ENCODE results near the gene ETFA. TPM values are rescaled to one million over a fixed set of nuclear protein-coding genes. Genes with fewer than 3 reads are reported as not detected.

ETFA gene
- polyA plus RNA-seq, 2 of the 4 experiments (the other 2 are of a cell fraction): 243 to 412 TPM

DNA sequence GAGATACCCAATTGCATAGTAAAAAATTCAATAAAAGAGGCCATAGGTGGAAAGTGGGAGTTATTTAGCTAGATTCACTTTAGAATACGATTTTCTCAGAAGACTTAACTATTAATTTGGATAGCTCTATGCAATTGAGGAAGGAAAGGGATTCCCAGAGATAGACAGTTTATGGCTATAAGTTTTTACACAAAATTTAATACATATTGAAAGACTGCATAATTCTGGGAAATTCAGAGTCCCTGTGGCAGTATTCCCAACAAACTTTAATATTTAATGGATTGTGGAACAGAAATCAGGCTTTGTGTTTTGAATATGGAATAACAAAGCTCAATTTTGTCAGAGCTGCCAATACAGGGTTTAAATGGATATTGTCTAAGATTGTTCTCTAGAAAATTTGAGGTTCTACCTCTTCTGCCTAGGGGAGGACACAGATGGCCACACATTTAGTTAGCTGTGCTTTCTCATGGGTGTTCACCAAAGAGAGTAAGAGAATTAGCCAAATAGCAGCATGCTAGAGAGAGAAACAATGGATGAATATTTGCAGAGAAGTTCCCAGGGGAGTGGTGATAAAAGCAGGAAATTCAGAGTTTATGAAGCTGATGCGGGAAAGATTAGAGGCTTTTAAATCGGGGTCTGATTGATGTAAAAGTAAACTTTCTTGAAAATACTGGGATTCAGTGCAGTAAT, 33.8 kb upstream of the ETFA start:
- Histone ChIP-seq H3K27ac (no peak overlapping the region), H3K4me1 (peaks cover 9% of the 10 kb centered on the region; the same call in 2 of the 3 replicates), H3K4me2 (no peak overlapping the region), H3K4me3 (no peak overlapping the region), H3K9me3 (no peaks in the 10 kb centered on the region)
- TF ChIP-seq CHD2 (IDR thresholded peaks at IDR 0.05; ENCODE audit: low read length, partially characterized antibody) (no peak), CEBPB (IDR thresholded peaks at IDR 0.05) (no peak), HEYL (CRISPR knock-in tag; IDR thresholded peaks at IDR 0.05) (no peak), MYC (IDR thresholded peaks at IDR 0.05; ENCODE audit: borderline replicate concordance, low read length) (no peak), REST (IDR thresholded peaks at IDR 0.05) (no peak), E2F6 (IDR thresholded peaks at IDR 0.05; ENCODE audit: borderline replicate concordance, low read depth) (no peak), TP53 (CRISPR knock-in tag; IDR thresholded peaks at IDR 0.05) (no peak), MAZ (IDR thresholded peaks at IDR 0.05; ENCODE audit: borderline replicate concordance, low read depth, low read length) (no peak), ZFP36 (IDR thresholded peaks at IDR 0.05; ENCODE audit: borderline replicate concordance, partially characterized antibody) (no peak), NFE2L2 (conservative IDR thresholded peaks at IDR 0.05; ENCODE audit: low read length) (no peak), FOXS1 (CRISPR knock-in tag; IDR thresholded peaks at IDR 0.05) (no peak), POLR2A (IDR thresholded peaks at IDR 0.05; ENCODE audit: low read length) (no peak), RNF2 (IDR thresholded peaks at IDR 0.05; ENCODE audit: borderline replicate concordance, low read depth) (no peak), JUNB (IDR thresholded peaks at IDR 0.05) (no peak), ATOH8 (CRISPR knock-in tag; IDR thresholded peaks at IDR 0.05; ENCODE audit: low read depth) (no peak), NR3C1 (IDR thresholded peaks at IDR 0.05) (no peak)
- TF ChIP-seq, protein P1, sequence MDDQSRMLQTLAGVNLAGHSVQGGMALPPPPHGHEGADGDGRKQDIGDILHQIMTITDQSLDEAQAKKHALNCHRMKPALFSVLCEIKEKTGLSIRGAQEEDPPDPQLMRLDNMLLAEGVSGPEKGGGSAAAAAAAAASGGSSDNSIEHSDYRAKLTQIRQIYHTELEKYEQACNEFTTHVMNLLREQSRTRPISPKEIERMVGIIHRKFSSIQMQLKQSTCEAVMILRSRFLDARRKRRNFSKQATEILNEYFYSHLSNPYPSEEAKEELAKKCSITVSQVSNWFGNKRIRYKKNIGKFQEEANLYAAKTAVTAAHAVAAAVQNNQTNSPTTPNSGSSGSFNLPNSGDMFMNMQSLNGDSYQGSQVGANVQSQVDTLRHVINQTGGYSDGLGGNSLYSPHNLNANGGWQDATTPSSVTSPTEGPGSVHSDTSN (IDR thresholded peaks at IDR 0.05): no peak
- ChIA-PET CTCF (interaction anchor here (0.6 to 3.0 kb wide), 4 partner anchors 11 to 885 kb away, joined by 3 to 11 read pairs (median 8); no protein-coding TSS in a partner anchor), POLR2A (interaction anchor here (2.3 kb wide), 1 partner anchor 8 kb away, joined by 16 read pairs; the partner anchor contains the start of gene ISL2)
- FAIRE-seq (no peak), ATAC-seq (no peak), DNase-seq (ENCODE audit: low read depth in 1 of 2, low spot score in 1 of 2) (no peak)
- 79% methylated on average over 3 of the region's 3 CpGs for WGBS (ENCODE audit: missing lambda C conversion rate)

DNA sequence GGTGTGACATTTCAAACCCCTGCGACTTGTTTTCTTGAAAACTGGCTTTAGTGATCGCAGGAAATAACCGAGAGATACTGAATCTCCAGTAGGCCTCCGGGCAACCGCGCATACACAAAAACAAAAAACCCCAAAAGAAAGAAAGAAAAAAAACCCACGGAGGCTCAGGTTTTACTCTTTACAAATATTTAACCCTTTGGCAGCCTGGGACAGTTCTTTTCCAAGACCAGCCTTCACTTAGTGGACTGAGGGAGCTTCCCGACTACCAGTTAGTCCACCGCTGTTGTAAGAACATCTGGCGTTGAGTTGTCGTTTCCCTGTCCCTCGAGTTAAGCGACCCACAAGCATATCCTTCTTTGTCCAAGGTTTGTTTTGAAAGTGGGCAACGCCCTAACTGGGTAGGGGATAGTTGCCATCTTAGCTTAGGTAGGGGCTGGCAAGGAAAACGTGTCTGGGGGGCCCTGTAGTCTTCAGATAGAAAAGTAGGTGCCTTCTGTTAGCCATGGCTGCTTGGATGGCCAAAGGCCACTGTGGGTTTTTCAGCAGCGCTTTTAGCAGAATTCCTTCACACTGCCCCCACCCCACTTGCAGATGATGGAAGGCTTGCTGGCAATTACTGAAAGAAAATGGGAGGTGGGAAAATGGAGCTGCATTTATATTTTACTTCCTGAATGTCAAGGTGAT, 32.2 kb upstream of the ETFA start:
- DNase-seq (ENCODE audit: low read depth in 1 of 2, low spot score in 1 of 2) (no peak), ATAC-seq (no peak), FAIRE-seq (no peak)
- no peak overlapping the region for H3K4me3 ChIP-seq
- no peaks in the 10 kb centered on the region for H3K9me3 ChIP-seq
- 87% methylated on average over 16 of the region's 16 CpGs for WGBS (ENCODE audit: missing lambda C conversion rate)
- ChIA-PET CTCF (interaction anchor here (0.7 to 2.9 kb wide), 2 partner anchors 13 to 37 kb away, joined by 5 to 11 read pairs; no protein-coding TSS in a partner anchor), POLR2A (no interaction called here)
- H3K27ac ChIP-seq: no peak overlapping the region
- H3K4me1 ChIP-seq: peaks cover 2% of the 10 kb centered on the region; the same call in 1 of the 3 replicates
- H3K4me2 ChIP-seq: no peak overlapping the region
- TF ChIP-seq MAZ (IDR thresholded peaks at IDR 0.05; ENCODE audit: borderline replicate concordance, low read depth, low read length) (no peak), RARB (CRISPR knock-in tag; IDR thresholded peaks at IDR 0.05) (no peak), ZSCAN20 (CRISPR knock-in tag; IDR thresholded peaks at IDR 0.05) (no peak), HOXB5 (CRISPR knock-in tag; IDR thresholded peaks at IDR 0.05) (no peak), HEYL (CRISPR knock-in tag; IDR thresholded peaks at IDR 0.05) (no peak), FOSB (CRISPR knock-in tag; IDR thresholded peaks at IDR 0.05) (no peak), CBX2 (IDR thresholded peaks at IDR 0.05; ENCODE audit: borderline replicate concordance, low read depth) (no peak), POLR2AphosphoS2 (conservative IDR thresholded peaks at IDR 0.05; ENCODE audit: low read length) (no peak), ZFP36 (IDR thresholded peaks at IDR 0.05; ENCODE audit: borderline replicate concordance, partially characterized antibody) (no peak), ESRRA (IDR thresholded peaks at IDR 0.05; ENCODE audit: borderline replicate concordance, low read length) (no peak), SMC3 (IDR thresholded peaks at IDR 0.05) (no peak), RNF2 (IDR thresholded peaks at IDR 0.05; ENCODE audit: borderline replicate concordance, low read depth) (no peak)
- TF ChIP-seq, protein P2, sequence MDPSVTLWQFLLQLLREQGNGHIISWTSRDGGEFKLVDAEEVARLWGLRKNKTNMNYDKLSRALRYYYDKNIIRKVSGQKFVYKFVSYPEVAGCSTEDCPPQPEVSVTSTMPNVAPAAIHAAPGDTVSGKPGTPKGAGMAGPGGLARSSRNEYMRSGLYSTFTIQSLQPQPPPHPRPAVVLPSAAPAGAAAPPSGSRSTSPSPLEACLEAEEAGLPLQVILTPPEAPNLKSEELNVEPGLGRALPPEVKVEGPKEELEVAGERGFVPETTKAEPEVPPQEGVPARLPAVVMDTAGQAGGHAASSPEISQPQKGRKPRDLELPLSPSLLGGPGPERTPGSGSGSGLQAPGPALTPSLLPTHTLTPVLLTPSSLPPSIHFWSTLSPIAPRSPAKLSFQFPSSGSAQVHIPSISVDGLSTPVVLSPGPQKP (IDR thresholded peaks at IDR 0.05; ENCODE audit: low read depth, low read length): no peak
- TF ChIP-seq, protein P3, sequence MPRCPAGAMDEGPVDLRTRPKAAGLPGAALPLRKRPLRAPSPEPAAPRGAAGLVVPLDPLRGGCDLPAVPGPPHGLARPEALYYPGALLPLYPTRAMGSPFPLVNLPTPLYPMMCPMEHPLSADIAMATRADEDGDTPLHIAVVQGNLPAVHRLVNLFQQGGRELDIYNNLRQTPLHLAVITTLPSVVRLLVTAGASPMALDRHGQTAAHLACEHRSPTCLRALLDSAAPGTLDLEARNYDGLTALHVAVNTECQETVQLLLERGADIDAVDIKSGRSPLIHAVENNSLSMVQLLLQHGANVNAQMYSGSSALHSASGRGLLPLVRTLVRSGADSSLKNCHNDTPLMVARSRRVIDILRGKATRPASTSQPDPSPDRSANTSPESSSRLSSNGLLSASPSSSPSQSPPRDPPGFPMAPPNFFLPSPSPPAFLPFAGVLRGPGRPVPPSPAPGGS (IDR thresholded peaks at IDR 0.05): no peak

All from A549 (cell line).